Measurements from ENCODE around the gene PGC.

- TF ChIP-seq POLR2AphosphoS5 (IDR thresholded peaks at IDR 0.05) (peak in 1 of 3 donors; percentile 26), CTCF (IDR thresholded peaks at IDR 0.05 in 8 of 11, conservative IDR thresholded peaks at IDR 0.05 in 3 of 11) (no peak), POLR2A (IDR thresholded peaks at IDR 0.05) (no peak)
Measured at GRCh38 chr6:41791984-41792383, 44.8 kb upstream of the PGC start.
